Fibroblast of pulmonary artery (primary cell): ENCODE measurements around the gene POLR2E.

Experiments
- DNase-seq: peaks from one replicate; pipeline ENCODE4 v3.0.0-alpha.2; 2010; ENCODE audit warnings: low read depth
- H3K4me3 ChIP-seq: replicated peaks from 2 replicates; pipeline ENCODE4 v1.5.1; 2011; ENCODE audit warnings: low read depth, mild to moderate bottlenecking, control low read depth, low read length, moderate library complexity
- CTCF ChIP-seq: IDR thresholded peaks from 2 replicates; pipeline ENCODE4 v1.5.1; 2011; ENCODE audit warnings: mild to moderate bottlenecking, control low read depth, low read length, inconsistent platforms; ENCODE audit errors: missing control alignments

Gene POLR2E

DNA sequence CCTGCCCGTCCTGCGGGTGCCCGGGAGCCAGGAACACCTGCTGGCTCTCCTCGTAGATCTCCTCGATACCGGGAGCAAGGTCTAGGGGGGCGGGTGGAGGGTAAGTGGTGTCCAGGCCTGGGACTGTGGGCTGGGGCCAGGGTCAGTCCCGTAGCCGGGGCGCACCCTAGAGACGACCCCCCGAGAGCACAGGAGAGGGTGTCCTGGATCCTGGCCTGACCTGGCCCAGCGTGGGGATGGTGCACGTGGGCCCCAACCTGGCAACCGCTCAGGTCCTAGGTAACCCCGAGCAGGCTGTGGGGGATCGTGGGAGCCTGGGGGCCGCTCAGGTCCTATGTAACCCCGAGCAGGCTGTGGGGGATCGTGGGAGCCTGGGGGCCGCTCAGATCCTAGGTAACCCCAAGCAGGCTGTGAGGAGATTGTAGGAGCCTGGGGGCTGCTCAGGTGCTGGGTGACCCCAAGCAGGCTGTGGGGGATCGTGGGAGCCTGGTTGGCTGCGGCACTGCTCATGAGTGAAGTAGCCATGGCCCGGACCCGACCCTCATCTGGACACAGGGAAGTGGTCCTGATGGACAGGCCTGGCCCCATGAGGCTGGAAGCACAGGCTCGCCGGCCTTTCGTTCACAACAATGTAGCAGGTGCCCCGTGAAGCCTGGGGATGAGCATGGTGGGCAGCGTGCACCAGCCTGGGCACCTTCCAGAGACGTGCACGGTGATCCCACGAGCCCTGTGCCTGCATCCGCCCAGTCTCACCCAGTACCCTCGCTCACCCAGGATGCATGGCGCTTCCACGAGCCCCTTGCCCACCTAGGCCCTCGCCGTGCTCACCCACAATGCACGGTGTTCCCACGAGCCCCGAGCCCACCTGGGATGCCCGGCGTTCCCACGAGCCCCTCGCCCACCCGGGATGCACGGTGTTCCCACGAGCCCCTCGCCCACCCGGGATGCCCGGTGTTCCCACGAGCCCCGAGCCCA, 14.8 kb upstream of the POLR2E start:
- TF ChIP-seq CTCF, result no peak
- no peak overlapping the region for H3K4me3 ChIP-seq
- DNase-seq, result no peak

GRCh38 chr19:1109032-1109551, 13.9 kb upstream of the POLR2E start:
- H3K4me3 ChIP-seq, result no peak overlapping the region
- no peak for TF ChIP-seq CTCF
- DNase-seq, result no peak

DNA sequence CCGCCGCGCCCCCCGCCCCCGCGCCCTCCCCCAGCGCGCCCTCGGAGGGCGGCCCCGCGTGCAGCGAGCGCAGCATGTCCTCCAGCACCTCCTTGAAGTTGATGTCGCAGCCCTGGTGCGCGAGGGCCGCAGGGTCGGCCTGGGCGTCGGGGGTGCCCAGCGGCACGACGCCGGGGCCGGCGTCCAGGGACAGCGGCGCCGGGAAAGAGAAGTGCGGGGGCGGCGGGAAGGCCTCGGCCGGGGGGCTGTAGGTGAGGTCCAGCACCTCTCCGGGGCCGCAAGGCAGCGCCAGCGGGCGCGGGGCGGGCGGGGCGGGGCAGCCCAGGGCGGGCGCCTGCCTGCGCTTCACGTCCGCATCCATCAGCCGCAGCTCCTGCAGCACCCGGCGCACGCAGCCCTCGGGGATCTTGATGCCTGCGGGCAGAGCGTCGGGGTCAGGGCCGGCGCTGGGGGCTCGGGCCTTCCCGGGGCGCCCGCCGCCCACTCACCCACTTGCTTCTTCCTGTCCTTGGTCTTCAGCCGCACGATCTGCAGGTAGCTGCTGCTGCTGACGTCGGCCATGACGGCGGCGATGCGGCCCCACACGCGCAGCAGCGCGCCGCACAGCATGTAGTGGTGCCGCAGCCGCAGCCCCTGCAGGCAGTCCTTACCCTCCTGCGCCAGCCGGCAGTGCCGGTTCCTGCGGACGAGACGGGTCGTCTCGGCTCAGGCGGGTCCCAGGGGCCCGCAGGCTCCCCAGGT, 13.3 kb upstream of the POLR2E start:
- no peak for DNase-seq
- no peak overlapping the region for H3K4me3 ChIP-seq
- no peak for TF ChIP-seq CTCF

- no peak for DNase-seq
- no peak overlapping the region for H3K4me3 ChIP-seq
- no peak for TF ChIP-seq CTCF
Observed at GRCh38 chr19:1107661-1108261, 12.6 kb upstream of the POLR2E start.

GRCh38 chr19:1106841-1107660, 11.9 kb upstream of the POLR2E start:
- peak; percentile 11 for TF ChIP-seq CTCF
- DNase-seq, result peak; percentile 65

More at GRCh38 chr19:1106841-1107660, 11.9 kb upstream of the POLR2E start:
- no peak overlapping the region for H3K4me3 ChIP-seq
